CD4-positive, alpha-beta T cell (primary cell): Measurements from ENCODE around the gene SEMA6B. TPM values are rescaled to one million over a fixed set of nuclear protein-coding genes. Genes with fewer than 3 reads are reported as not detected.

Experiments
- ATAC-seq: fragments of 200-7000 bp; cut with Tn5 transposase; one replicate; pipeline ENCODE4 v1.10.0; 2022; ENCODE audit warnings: mild to moderate bottlenecking; ENCODE audit not compliant: poor library complexity
- CTCF ChIA-PET: fragments of 350-600 bp; sonication (Branson Sonifier 250); formaldehyde crosslinking; loops from one replicate; lab custom pipeline; 2021; ENCODE audit warnings: antibody characterized with exemption, inconsistent platforms; lab: Charles Lee
- POLR2A ChIA-PET: fragments of 350-600 bp; sonication (Branson Sonifier 250); formaldehyde crosslinking; loops from one replicate; lab custom pipeline; 2021; ENCODE audit warnings: antibody characterized with exemption, inconsistent platforms; lab: Charles Lee
- DNase-seq, 14 experiments: peaks; one replicate each; pipeline ENCODE4 v3.0.0-alpha.2; 2013 to 2020; ENCODE audit warnings: mixed read lengths in 2 of 14
- H3K27ac ChIP-seq, 2 donors: one replicate each; pipeline versions ENCODE4 v1.5.1 to v1.7.0; 2013; ENCODE audit warnings: low read length in 2 of 2, low read depth in 1 of 2, mild to moderate bottlenecking in 1 of 2
- H3K27me3 ChIP-seq, 2 experiments: 1 replicate in 1 of 2; 2 replicates in 1 of 2; pipeline versions ENCODE4 v1.6.1 to v1.7.0; 2013; ENCODE audit warnings: low read length in 2 of 2, control low read depth in 1 of 2, mild to moderate bottlenecking in 1 of 2, moderate library complexity in 1 of 2; ENCODE audit not compliant: insufficient read depth in 2 of 2, control insufficient read depth in 1 of 2
- H3K36me3 ChIP-seq: one replicate; pipeline ENCODE4 v1.6.1; 2013; ENCODE audit warnings: low read length, control low read depth; ENCODE audit not compliant: insufficient read depth
- H3K4me1 ChIP-seq: one replicate; pipeline ENCODE4 v1.6.1; 2013; ENCODE audit warnings: low read length, control low read depth; ENCODE audit not compliant: insufficient read depth
- H3K4me3 ChIP-seq: one replicate; pipeline ENCODE4 v1.5.1; 2013; ENCODE audit warnings: mild to moderate bottlenecking, low read length, moderate library complexity
- H3K9me3 ChIP-seq, 2 experiments: 1 replicate in 1 of 2; 2 replicates in 1 of 2; pipeline versions ENCODE4 v1.6.1 to v1.7.0; 2013; ENCODE audit warnings: low read length in 2 of 2, mild to moderate bottlenecking in 2 of 2, control low read depth in 1 of 2, moderate library complexity in 1 of 2; ENCODE audit not compliant: control insufficient read depth in 1 of 2, insufficient read depth in 1 of 2
- H3K27ac Mint-ChIP-seq: one replicate; pipeline ENCODE4 v1.8.0; 2020; ENCODE audit warnings: mixed read lengths
- H3K27me3 Mint-ChIP-seq: one replicate; pipeline ENCODE4 v1.8.0; 2021; ENCODE audit warnings: mixed read lengths
- H3K36me3 Mint-ChIP-seq: one replicate; pipeline ENCODE4 v1.8.0; 2021; ENCODE audit warnings: low read depth, mixed read lengths
- H3K4me1 Mint-ChIP-seq: one replicate; pipeline ENCODE4 v1.8.0; 2021; ENCODE audit warnings: low read depth, mixed read lengths
- H3K4me3 Mint-ChIP-seq: one replicate; pipeline ENCODE4 v1.8.0; 2020; ENCODE audit warnings: mild to moderate bottlenecking, mixed read lengths
- H3K9me3 Mint-ChIP-seq: one replicate; pipeline ENCODE4 v1.8.0; 2020; ENCODE audit warnings: mixed read lengths
- CTCF ChIP-seq: fragments of 200-600 bp; IDR thresholded peaks from one replicate; pipeline ENCODE4 v1.8.0; 2022; ENCODE audit warnings: antibody characterized with exemption, mild to moderate bottlenecking
- intact Hi-C, 2 experiments: fragments of 100-400 bp; cut with DNase I in 1 of 2; cut with micrococcal nuclease in 1 of 2; formaldehyde crosslinking; loops; one replicate each; pipeline versions ENCODE4 v1.15.1 to v1.9.0; 2023 to 2025; cut with DNase I, micrococcal nuclease
- total RNA-seq, 174 experiments: library from RNA in 2 of 174; stranded (reverse) in 2 of 174; gene quantifications; one replicate each; pipeline ENCODE4 v1.2.3 and lab custom pipeline; 2021 to 2026

Gene SEMA6B
- total RNA-seq, 2 experiments from 2014 or later = 0.14 to 0.17 TPM

GRCh38 chr19:4538601-4538954 lies 20.9 kb downstream of the SEMA6B start:
- H3K27me3 Mint-ChIP-seq = peaks cover 37% of the 10 kb centered on the region
- Histone ChIP-seq H3K4me1 (peaks cover 17% of the 10 kb centered on the region), H3K27me3 (peaks cover 18 to 28% of the 10 kb centered on the region in 2 experiments), H3K27ac (no peak overlapping the region), H3K4me3 (no peak overlapping the region), H3K36me3 (no peaks in the 10 kb centered on the region), H3K9me3 (peaks cover 0 to 30% of the 10 kb centered on the region in 2 experiments)
- no peak for ATAC-seq
- no peak overlapping the region for H3K4me3 Mint-ChIP-seq
- no peak overlapping the region for H3K27ac Mint-ChIP-seq
- CTCF ChIA-PET = no interaction called here
- intact Hi-C loops = no loop called here
- H3K4me1 Mint-ChIP-seq = no peaks in the 10 kb centered on the region
- POLR2A ChIA-PET = no interaction called here
- TF ChIP-seq CTCF = no peak
- no peaks in the 10 kb centered on the region for H3K9me3 Mint-ChIP-seq
- no peaks in the 10 kb centered on the region for H3K36me3 Mint-ChIP-seq
- DNase-seq = no peak

DNA sequence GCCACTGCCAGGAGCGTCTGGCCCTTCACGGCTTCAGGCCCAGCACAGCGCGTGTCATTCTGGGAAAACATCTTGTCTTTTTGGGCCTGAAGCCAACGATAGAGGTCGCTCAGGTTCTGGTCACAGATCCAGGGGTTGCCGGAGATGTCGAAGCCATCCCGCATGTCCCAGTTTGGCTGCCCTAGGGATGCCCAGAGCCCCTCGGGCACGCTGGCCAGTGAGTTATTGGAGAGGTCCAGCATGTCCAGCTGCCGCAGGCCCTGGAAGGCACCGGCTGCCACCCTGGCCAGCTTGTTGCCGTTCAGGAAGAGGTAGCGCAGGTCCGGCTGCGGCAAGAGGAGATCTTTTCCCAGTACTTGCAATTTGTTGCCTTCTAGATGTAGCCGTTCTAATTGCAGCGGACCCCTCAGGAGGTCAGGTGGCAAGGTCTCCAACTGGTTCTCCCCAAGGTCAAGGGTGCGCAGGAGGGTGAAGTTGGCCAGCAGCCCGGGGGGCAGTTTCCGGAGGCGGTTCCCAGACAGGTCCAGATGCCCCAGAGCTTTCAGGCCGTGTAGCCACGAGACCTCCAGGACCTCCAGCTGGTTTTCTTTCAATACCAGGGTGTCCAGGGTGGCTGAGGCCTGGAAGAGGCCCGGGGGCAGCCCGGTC lies 21.4 kb downstream of the SEMA6B start:
- no peak overlapping the region for H3K27ac Mint-ChIP-seq
- DNase-seq = no peak
- ChIA-PET POLR2A (no interaction called here), CTCF (no interaction called here)
- intact Hi-C loops = no loop called here
- Histone ChIP-seq H3K27me3 (peaks cover 18 to 28% of the 10 kb centered on the region in 2 experiments), H3K27ac (no peak overlapping the region), H3K4me3 (no peak overlapping the region), H3K36me3 (no peaks in the 10 kb centered on the region), H3K4me1 (peaks cover 17% of the 10 kb centered on the region), H3K9me3 (peaks cover 0 to 30% of the 10 kb centered on the region in 2 experiments)
- H3K27me3 Mint-ChIP-seq = peaks cover 41% of the 10 kb centered on the region
- no peaks in the 10 kb centered on the region for H3K9me3 Mint-ChIP-seq
- H3K4me3 Mint-ChIP-seq = no peak overlapping the region
- TF ChIP-seq CTCF = no peak
- no peaks in the 10 kb centered on the region for H3K4me1 Mint-ChIP-seq
- H3K36me3 Mint-ChIP-seq = no peaks in the 10 kb centered on the region
- no peak for ATAC-seq

- peaks cover 41% of the 10 kb centered on the region for H3K27me3 Mint-ChIP-seq
- intact Hi-C loops = no loop called here
- H3K4me3 ChIP-seq = no peak overlapping the region
- TF ChIP-seq CTCF = no peak
- no peak overlapping the region for H3K4me3 Mint-ChIP-seq
- no peak for ATAC-seq
- ChIA-PET CTCF (no interaction called here), POLR2A (no interaction called here)
- no peaks in the 10 kb centered on the region for H3K9me3 Mint-ChIP-seq
- H3K27me3 ChIP-seq = peaks cover 18 to 28% of the 10 kb centered on the region in 2 experiments
- no peak for DNase-seq
- H3K27ac Mint-ChIP-seq = no peak overlapping the region
- no peaks in the 10 kb centered on the region for H3K4me1 Mint-ChIP-seq
- H3K4me1 ChIP-seq = peaks cover 17% of the 10 kb centered on the region
- peaks cover 0 to 30% of the 10 kb centered on the region in 2 experiments for H3K9me3 ChIP-seq
- no peaks in the 10 kb centered on the region for H3K36me3 Mint-ChIP-seq
- H3K36me3 ChIP-seq = no peaks in the 10 kb centered on the region
- H3K27ac ChIP-seq = no peak overlapping the region
Measured at GRCh38 chr19:4536798-4537197, 22.7 kb downstream of the SEMA6B start.
